HCEC 1CT (cell line): ENCODE data around the gene LRP5.

ENCODE experiments used
- DNase-seq: peaks from one replicate; pipeline ENCODE4 v3.0.0-alpha.2; 2017

LRP5 gene

GRCh38 chr11:68311160-68312116, 953 bp upstream of the LRP5 start:
- no peak for DNase-seq

GRCh38 chr11:68312780-68313573, 586 bp downstream of the LRP5 start:
- no peak for DNase-seq

DNA sequence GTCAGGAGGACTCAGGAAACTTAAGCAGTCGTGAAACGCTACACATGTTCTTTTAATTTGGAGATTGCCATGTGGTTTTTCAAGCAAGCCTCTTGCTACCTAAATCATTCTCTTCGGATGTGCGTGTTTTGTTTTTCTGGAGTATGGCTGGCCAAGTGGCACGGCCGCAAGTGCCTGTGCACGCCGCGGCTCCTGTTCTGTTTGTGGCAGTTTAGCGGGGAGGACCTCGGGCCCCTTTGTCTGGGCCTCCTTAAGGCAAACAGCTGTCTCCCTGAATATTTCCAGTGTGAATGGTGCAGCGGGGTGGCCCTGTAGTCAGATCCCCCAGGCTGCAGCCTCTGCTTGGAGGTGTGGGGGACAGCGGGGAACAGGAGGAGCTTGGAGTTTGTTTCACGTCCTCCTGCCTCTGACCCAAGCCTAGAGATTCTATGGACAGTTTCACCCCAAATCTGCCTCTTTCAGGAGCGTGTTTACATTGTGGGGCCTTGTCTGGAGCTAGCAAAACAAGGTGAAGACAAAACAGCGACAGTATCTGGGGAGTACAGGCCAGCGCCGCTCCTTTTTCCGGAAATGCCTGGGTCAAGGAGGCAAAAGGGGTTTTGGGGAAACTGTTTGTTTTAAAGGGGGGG, 1.3 kb downstream of the LRP5 start:
- DNase-seq, result peak; percentile 30

GRCh38 chr11:68314203-68315170, 2.1 kb downstream of the LRP5 start:
- peak; percentile 44 for DNase-seq

- peak; percentile 14 for DNase-seq
Measured at GRCh38 chr11:68315171-68315920, 3.0 kb downstream of the LRP5 start.

DNA sequence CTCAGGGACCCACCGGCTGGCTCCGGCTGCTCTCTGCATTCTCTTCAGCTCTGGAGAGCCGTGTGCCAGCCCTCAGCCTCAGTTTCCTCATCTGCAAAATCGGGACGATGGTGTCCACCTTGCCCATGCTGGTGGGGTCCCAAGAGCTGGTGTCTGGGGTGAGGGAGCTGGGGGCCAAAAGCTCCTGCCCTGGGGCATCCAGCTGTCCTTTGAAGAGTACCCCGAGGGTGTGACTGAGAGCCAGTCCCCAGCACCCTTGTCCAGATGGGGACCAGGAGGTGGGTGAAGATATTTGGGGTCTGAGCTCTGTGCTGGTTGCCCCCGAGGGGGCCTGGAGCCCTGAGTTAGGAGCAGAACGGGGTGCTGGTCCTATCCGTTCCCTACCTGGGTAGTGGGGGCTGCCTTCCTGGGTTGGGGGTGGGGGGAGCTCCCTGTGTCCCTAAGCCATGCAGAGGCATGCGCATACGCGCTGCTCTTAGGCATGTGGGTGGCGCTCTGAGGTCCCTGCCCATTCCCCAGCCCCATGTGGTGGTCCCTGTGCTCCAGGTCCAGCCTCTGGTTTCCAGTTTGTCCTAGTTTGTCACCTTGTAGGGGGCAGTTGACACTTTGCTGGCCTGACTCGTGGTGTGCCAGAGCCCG, 4.9 kb downstream of the LRP5 start:
- no peak for DNase-seq

DNA sequence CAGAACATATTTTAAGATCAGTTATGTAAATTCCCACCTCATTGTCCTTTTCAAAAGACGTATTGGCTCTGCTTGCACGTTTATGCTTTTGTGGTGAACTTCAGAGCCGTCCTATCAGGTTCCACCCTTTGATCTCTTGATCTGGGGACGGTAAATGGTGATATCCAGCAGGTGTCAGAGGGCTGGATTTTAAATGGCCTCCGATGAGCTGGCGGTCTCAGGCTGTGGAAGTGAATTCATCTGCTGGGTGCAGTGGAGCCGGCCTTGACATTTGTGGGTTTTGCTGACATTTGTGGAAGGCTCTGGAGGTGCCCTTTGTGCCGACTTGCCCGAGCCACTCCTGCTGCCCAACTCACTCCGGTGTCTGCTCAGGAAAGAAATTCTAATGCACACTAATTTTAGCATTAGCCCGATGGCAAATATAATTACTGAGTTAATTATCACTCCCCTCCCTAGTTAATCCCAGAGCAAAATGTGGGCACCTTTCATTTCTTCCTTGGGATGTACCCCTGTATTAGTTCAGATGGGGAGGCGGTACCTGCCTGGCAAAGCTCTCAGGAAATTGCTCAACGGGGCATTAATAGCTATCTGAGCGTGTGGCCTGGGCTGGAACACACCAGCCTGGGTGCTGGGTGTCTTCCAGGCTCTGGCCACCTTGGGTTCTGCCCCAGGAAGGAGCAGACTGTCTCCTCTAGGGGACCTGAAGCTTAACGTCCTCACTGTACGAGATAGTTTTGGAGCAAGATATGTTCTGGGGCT, 9.1 kb downstream of the LRP5 start:
- no peak for DNase-seq

DNA sequence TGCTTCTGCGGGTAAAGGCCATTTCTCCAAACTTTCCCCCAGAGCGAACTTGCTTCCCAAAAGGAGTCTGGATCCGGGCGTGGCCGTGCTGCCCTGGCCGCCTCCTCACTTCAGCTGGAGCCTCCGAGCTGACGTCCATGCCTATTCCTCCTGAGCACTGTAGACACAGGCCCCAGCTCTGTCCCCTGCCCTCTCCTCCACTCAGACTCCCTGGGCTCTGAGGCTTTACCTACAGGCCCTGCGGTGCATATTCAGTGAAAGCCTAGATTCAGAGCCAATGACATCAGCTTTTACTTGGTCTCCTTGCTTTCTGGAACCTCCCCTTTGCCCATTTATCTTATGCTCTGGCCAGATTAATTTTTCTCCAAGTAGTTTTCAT, 9.7 kb downstream of the LRP5 start:
- DNase-seq, result no peak

DNA sequence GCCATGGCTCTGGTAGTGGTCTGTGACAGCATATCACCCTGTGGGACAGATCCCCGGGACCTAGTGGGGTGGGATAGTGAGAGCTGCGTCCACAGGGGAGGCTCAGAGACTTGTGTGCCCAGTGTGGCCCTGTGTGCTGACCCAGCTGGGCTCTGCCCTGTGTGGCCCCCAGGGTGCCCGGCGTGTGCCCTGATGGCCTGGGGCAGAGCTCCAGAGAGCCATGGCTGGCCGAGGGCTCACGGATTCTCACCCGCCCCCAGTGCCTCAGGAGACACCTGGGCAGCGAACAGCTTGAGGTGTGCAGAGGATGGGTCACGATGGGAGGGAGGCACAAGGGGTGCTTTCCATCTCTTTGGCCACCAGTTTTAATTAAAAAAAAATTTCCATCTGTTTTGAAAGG, 11.8 kb downstream of the LRP5 start:
- no peak for DNase-seq

DNA sequence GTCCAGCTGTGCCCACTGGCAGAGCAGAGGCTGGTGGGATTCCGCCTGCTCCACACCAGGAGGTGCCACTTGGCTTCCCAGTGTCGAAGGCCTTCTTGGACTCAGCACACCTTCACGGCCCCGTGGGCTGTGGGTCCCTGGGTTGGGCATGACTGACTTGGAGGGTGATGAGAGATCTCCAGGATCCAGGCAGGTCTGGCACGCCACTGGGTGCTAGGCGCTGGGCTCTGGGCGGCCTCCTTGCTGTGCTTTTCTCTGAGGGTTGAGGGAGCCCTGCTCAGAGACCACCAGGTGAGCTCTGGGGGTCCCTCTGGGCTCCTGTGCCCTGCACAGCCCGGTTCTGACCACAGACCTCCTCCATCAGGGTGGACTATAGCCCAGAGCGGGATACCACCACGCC, 12.3 kb downstream of the LRP5 start:
- DNase-seq, result no peak

GRCh38 chr11:68325183-68325906, 13.0 kb downstream of the LRP5 start:
- no peak for DNase-seq

DNA sequence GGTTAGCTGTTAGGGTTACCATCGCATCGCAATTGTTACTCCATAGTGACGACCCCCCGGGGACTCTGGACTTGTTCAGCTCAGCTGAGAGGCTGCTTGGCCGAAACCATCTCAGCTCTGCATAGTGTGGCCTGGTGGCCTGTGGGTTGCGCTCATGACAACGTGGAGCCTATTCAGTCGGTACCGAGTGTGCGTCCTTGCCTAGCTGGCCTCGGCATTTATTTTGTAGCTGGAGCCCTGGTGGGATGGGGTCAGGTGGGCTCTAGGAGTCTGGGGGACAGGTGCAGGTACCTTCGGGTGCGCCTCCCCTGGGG, 13.5 kb downstream of the LRP5 start:
- no peak for DNase-seq

GRCh38 chr11:68326334-68327215, 14.2 kb downstream of the LRP5 start:
- no peak for DNase-seq

DNA sequence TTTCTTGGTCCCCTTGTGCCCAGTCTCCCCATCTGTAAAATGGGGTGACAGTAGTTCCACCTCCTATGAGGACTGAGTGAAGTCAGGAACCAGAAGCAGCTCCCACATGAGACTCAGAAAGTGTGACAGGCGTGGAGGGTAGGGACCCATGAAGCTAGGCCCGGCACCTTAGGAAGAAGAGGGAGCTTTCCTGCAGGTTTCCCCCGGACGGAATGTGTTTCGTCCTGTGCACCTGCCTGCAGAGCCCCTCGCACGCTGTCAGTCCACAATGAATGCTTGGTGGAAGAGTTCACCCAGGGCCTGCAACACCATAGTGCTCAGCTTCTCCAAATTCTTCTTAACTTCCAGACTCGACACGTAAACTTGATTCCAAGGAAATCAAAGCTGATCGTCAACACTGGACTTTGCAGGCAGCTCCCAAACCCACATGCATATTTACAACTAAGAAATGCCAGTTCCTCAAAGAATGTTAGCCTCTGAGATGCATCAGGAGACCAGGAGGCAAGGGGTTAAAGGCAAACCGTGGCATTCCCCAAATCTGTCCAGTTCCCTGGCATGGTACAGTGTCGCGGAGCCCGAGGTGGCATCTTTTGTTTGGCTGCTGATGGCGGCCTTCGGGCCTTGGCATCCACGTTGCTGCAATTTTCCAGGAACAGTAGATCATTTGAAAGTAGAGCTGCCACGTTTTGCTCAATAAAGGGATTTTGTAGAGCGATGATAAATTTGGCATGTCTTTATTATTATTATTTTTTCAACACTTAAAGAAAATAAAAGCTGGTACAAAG, 15.4 kb downstream of the LRP5 start:
- no peak for DNase-seq

- DNase-seq, result no peak
Measured at GRCh38 chr11:68328374-68329091, 16.1 kb downstream of the LRP5 start.

- no peak for DNase-seq
Measured at GRCh38 chr11:68329536-68329935, 17.1 kb downstream of the LRP5 start.
